Left ventricle myocardium inferior (tissue), 1 donor: ENCODE data around the gene LIMCH1. TPM values are rescaled to one million over a fixed set of nuclear protein-coding genes. Genes with fewer than 3 reads are reported as not detected.
A peak's percentile ranks its signal among the peaks of the same experiment; 100 is the strongest.

Source experiments
- DNase-seq: peaks from one replicate; pipeline ENCODE4 v3.0.0-alpha.2; 2020
- H3K27ac ChIP-seq: fragments of 200-600 bp; replicated peaks from 2 replicates; pipeline ENCODE4 v1.8.0; 2021
- H3K27me3 ChIP-seq: fragments of 200-600 bp; 2 replicates; pipeline ENCODE4 v1.8.0; 2021; ENCODE audit warnings: low read depth
- H3K36me3 ChIP-seq: fragments of 200-600 bp; 2 replicates; pipeline ENCODE4 v1.8.0; 2021
- H3K4me1 ChIP-seq: fragments of 200-600 bp; 2 replicates; pipeline ENCODE4 v1.8.0; 2021
- H3K4me3 ChIP-seq: fragments of 200-600 bp; 2 replicates; pipeline ENCODE4 v1.8.0; 2021; ENCODE audit warnings: mild to moderate bottlenecking, moderate library complexity
- H3K9me3 ChIP-seq: fragments of 200-600 bp; replicated peaks from 2 replicates; pipeline ENCODE4 v1.8.0; 2021
- intact Hi-C: fragments of 100-400 bp; cut with micrococcal nuclease; formaldehyde crosslinking; loops from one replicate; pipeline ENCODE4 v1.11.0; 2022
- total RNA-seq: library from RNA; stranded (reverse); fragmentation: NEBNext Ultra II Directional; extraction: Animal tissue kit (Norgen Biotek cat#: 25700); gene quantifications from one replicate; pipeline ENCODE4 v1.2.1, GENCODE V29; 2021
- TF ChIP-seq, protein P1 (sequence below): fragments of 200-600 bp; IDR thresholded peaks from 2 replicates; pipeline ENCODE4 v1.8.0; 2021; ENCODE audit warnings: antibody characterized with exemption, mild to moderate bottlenecking, borderline replicate concordance
- donor health status: DM: no; HTN: yes; CAD: no; lungs with severe emphysema.

The LIMCH1 gene
- total RNA-seq, 1 donor from 2014 or later: 382 TPM

DNA sequence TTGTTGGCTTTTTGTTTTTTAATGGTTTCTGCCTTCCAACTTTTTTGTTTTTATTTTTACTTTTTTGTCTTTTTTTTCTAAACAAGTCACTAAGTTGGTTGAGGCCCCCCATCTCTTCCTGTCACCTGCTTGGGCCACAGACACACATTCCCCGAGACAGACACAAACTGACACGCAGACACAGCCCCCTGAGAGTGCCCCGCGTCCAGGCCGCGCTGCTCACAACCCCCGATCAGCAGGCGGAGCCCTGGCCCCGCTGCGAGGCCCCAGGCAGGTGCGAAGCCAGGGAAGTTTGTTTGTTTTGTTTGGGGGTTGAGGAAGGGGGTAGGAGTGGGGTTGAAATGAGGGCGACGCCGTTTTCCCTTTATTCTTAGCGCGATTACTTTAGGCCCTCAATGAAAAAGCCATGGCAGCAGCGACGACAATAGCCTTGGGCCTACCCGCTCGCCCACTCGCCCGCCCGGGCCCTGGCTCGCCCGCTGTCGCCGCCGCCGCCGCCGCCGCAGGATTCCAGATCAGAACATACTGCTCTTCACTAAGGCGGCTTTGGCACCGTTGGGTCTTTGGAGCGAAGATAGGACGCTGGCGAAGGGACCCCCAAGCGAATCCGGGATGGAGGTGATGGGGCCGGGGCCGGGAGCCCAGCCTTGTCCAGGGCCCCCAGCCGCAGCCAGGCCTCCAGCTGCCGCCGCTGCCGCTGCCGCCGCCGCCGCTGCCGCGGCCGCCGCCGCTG lies 207.5 kb downstream of the LIMCH1 start:
- peaks cover 17% of the 10 kb centered on the region for H3K4me1 ChIP-seq
- no peak overlapping the region for H3K4me3 ChIP-seq
- DNase-seq: no peak
- H3K27ac ChIP-seq: no peak overlapping the region
- intact Hi-C loops: no loop called here
- H3K9me3 ChIP-seq: no peaks in the 10 kb centered on the region
- peaks cover 100% of the 10 kb centered on the region for H3K27me3 ChIP-seq
- no peaks in the 10 kb centered on the region for H3K36me3 ChIP-seq
- TF ChIP-seq, protein P1, sequence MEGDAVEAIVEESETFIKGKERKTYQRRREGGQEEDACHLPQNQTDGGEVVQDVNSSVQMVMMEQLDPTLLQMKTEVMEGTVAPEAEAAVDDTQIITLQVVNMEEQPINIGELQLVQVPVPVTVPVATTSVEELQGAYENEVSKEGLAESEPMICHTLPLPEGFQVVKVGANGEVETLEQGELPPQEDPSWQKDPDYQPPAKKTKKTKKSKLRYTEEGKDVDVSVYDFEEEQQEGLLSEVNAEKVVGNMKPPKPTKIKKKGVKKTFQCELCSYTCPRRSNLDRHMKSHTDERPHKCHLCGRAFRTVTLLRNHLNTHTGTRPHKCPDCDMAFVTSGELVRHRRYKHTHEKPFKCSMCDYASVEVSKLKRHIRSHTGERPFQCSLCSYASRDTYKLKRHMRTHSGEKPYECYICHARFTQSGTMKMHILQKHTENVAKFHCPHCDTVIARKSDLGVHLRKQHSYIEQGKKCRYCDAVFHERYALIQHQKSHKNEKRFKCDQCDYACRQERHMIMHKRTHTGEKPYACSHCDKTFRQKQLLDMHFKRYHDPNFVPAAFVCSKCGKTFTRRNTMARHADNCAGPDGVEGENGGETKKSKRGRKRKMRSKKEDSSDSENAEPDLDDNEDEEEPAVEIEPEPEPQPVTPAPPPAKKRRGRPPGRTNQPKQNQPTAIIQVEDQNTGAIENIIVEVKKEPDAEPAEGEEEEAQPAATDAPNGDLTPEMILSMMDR: no peak

DNA sequence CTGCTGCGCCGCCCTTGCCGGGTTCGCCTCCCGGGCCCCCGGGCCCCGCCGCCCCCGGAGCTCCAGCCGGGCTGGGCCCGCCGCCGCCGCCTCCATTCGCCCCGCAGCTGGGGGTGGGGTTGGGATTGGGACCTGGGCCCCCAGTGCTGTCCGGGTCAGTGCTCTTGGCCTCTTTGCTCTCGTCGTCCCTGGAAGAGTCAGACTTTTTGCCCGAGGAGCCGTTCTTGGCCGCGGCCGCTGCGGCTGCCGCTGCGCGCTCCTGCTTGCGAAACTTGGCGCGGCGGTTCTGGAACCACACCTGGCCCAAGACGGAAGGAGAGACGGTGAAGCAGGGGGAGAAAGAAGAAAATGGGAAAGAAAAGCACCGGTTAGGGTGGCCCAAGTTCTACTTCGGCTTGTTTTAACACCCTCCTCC lies 208.1 kb downstream of the LIMCH1 start:
- H3K9me3 ChIP-seq: no peaks in the 10 kb centered on the region
- H3K4me3 ChIP-seq: no peak overlapping the region
- TF ChIP-seq, protein P1: no peak
- H3K27ac ChIP-seq: no peak overlapping the region
- H3K27me3 ChIP-seq: peaks cover 100% of the 10 kb centered on the region
- peaks cover 21% of the 10 kb centered on the region for H3K4me1 ChIP-seq
- H3K36me3 ChIP-seq: no peaks in the 10 kb centered on the region
- intact Hi-C loops: no loop called here
- no peak for DNase-seq

DNA sequence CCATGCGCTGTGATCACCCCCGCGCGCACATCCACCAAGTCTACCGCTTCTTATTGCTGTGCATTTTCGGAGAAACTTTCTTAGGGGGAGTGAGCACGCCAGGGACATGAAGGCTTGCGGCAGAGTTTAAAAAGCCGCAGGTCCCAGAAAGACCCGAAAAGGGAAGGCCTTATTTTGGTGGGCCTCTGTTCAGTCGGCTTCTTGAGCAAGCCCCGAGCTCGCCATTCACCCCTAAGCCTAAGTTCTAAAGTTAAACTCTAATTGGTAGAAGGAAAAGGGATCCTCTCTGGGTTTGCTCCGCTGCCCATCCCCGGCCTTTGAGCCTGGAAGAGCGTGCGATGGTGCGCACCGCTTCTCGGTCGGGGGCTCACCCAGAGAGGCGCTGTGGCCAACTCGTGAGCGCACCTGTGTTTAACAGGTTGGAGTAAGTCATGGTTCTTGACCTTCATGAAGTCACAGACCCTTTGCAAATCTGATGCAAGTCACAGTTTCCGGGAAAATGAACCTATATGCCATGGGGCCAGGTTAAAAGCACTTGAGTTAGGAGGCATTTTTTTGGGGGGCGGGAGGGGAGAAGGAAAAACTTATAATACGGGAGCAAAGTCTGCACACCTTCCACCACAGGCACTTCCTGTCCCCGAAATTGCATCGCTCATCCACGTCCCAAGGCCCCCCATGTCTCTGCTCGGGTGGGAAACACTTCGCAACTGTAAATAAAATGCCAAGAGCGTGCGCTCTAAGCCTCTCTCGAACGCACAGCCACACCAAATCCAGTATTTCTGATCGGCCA lies 208.7 kb downstream of the LIMCH1 start:
- Histone ChIP-seq H3K36me3 (no peaks in the 10 kb centered on the region), H3K27me3 (peaks cover 100% of the 10 kb centered on the region), H3K9me3 (no peaks in the 10 kb centered on the region), H3K4me1 (peaks cover 26% of the 10 kb centered on the region), H3K4me3 (peak overlapping the region; percentile 27), H3K27ac (no peak overlapping the region)
- TF ChIP-seq, protein P1: no peak
- no peak for DNase-seq
- intact Hi-C loops: no loop called here

- DNase-seq: no peak
- Histone ChIP-seq H3K36me3 (no peaks in the 10 kb centered on the region), H3K27me3 (peaks cover 100% of the 10 kb centered on the region), H3K4me3 (peak overlapping the region; percentile 27), H3K4me1 (peaks cover 30% of the 10 kb centered on the region), H3K27ac (no peak overlapping the region), H3K9me3 (no peaks in the 10 kb centered on the region)
- intact Hi-C loops: no loop called here
- TF ChIP-seq, protein P1: no peak
Measured at GRCh38 chr4:41747230-41748055, 209.5 kb downstream of the LIMCH1 start.

- TF ChIP-seq, protein P1: no peak
- no peak for DNase-seq
- intact Hi-C loops: no loop called here
- no peak overlapping the region for H3K27ac ChIP-seq
- peaks cover 100% of the 10 kb centered on the region for H3K27me3 ChIP-seq
- H3K4me1 ChIP-seq: peaks cover 30% of the 10 kb centered on the region
- no peak overlapping the region for H3K4me3 ChIP-seq
- no peaks in the 10 kb centered on the region for H3K36me3 ChIP-seq
- no peaks in the 10 kb centered on the region for H3K9me3 ChIP-seq
Measured at GRCh38 chr4:41748074-41748570, 210.2 kb downstream of the LIMCH1 start.
